ENCODE data around the gene EHF.

The EHF gene

GRCh38 chr11:34625576-34625975 lies 4.7 kb downstream of the EHF start:
- TF ChIP-seq CTCF (IDR thresholded peaks at IDR 0.05), result no peak
- H3K9me3 ChIP-seq, result no peaks in the 10 kb centered on the region

GRCh38 chr11:34626393-34626792 lies 5.5 kb downstream of the EHF start:
- H3K4me1 ChIP-seq (ENCODE audit: control insufficient read depth in 1 of 2, insufficient read depth in 1 of 2, low read depth in 1 of 2, low read length in 1 of 2), result no peaks in the 10 kb centered on the region
- H3K27me3 ChIP-seq, result no peaks in the 10 kb centered on the region
- H3K36me3 ChIP-seq, result no peaks in the 10 kb centered on the region
- H3K9me3 ChIP-seq, result no peaks in the 10 kb centered on the region
- no peak overlapping the region for H3K27ac ChIP-seq
- H3K4me3 ChIP-seq (ENCODE audit: low read depth in 1 of 2, low read length in 1 of 2), result no peak overlapping the region
- no peak for TF ChIP-seq CTCF (IDR thresholded peaks at IDR 0.05)

More at GRCh38 chr11:34625576-34625975, 4.7 kb downstream of the EHF start:
- Histone ChIP-seq H3K27me3 (peaks cover 6% of the 10 kb centered on the region), H3K4me3 (ENCODE audit: low read depth in 1 of 2, low read length in 1 of 2) (no peak overlapping the region), H3K36me3 (no peaks in the 10 kb centered on the region), H3K4me1 (ENCODE audit: control insufficient read depth in 1 of 2, insufficient read depth in 1 of 2, low read depth in 1 of 2, low read length in 1 of 2) (no peaks in the 10 kb centered on the region), H3K27ac (no peak overlapping the region)

GRCh38 chr11:34627197-34627596 lies 6.3 kb downstream of the EHF start:
- Histone ChIP-seq H3K27me3 (no peaks in the 10 kb centered on the region), H3K27ac (no peak overlapping the region), H3K36me3 (no peaks in the 10 kb centered on the region), H3K4me3 (ENCODE audit: low read depth in 1 of 2, low read length in 1 of 2) (no peak overlapping the region), H3K9me3 (no peaks in the 10 kb centered on the region), H3K4me1 (ENCODE audit: control insufficient read depth in 1 of 2, insufficient read depth in 1 of 2, low read depth in 1 of 2, low read length in 1 of 2) (no peaks in the 10 kb centered on the region)
- no peak for TF ChIP-seq CTCF (IDR thresholded peaks at IDR 0.05)

GRCh38 chr11:34629711-34630110 lies 8.8 kb downstream of the EHF start:
- Histone ChIP-seq H3K27ac (no peak overlapping the region), H3K27me3 (no peaks in the 10 kb centered on the region), H3K9me3 (no peaks in the 10 kb centered on the region), H3K36me3 (no peaks in the 10 kb centered on the region), H3K4me3 (ENCODE audit: low read depth in 1 of 2, low read length in 1 of 2) (no peak overlapping the region), H3K4me1 (ENCODE audit: control insufficient read depth in 1 of 2, insufficient read depth in 1 of 2, low read depth in 1 of 2, low read length in 1 of 2) (peaks cover 7 to 8% of the 10 kb centered on the region in 2 experiments)
- TF ChIP-seq CTCF (IDR thresholded peaks at IDR 0.05), result no peak

- Histone ChIP-seq H3K4me1 (ENCODE audit: control insufficient read depth in 1 of 2, insufficient read depth in 1 of 2, low read depth in 1 of 2, low read length in 1 of 2) (peaks cover 7 to 8% of the 10 kb centered on the region in 2 experiments), H3K27me3 (no peaks in the 10 kb centered on the region), H3K36me3 (no peaks in the 10 kb centered on the region), H3K9me3 (no peaks in the 10 kb centered on the region), H3K4me3 (ENCODE audit: low read depth in 1 of 2, low read length in 1 of 2) (no peak overlapping the region), H3K27ac (no peak overlapping the region)
- no peak for TF ChIP-seq CTCF (IDR thresholded peaks at IDR 0.05)
Observed at GRCh38 chr11:34630544-34630943, 9.7 kb downstream of the EHF start.

GRCh38 chr11:34631297-34631696 lies 10.4 kb downstream of the EHF start:
- no peaks in the 10 kb centered on the region for H3K27me3 ChIP-seq
- no peak for TF ChIP-seq CTCF (IDR thresholded peaks at IDR 0.05)
- H3K4me1 ChIP-seq (ENCODE audit: control insufficient read depth in 1 of 2, insufficient read depth in 1 of 2, low read depth in 1 of 2, low read length in 1 of 2), result peaks cover 7 to 8% of the 10 kb centered on the region in 2 experiments
- no peaks in the 10 kb centered on the region for H3K36me3 ChIP-seq
- H3K27ac ChIP-seq, result no peak overlapping the region
- no peaks in the 10 kb centered on the region for H3K9me3 ChIP-seq
- no peak overlapping the region for H3K4me3 ChIP-seq (ENCODE audit: low read depth in 1 of 2, low read length in 1 of 2)

Measured in neutrophil (primary cell).